GM12865 (cell line): ENCODE data around the gene PRDX2.

ENCODE experiments used
- DNase-seq: peaks from one replicate; pipeline ENCODE4 v3.0.0; 2010; ENCODE audit warnings: low read depth
- H3K4me3 ChIP-seq: 2 replicates; pipeline ENCODE4 v1.5.1; 2011; ENCODE audit warnings: mild to moderate bottlenecking, low read depth, low read length, control low read depth
- TF ChIP-seq, protein P1 (sequence below): IDR thresholded peaks from 2 replicates; pipeline ENCODE4 v1.5.1; 2011; ENCODE audit warnings: low read length, control low read depth, low read depth, inconsistent platforms; ENCODE audit not compliant: insufficient read depth; ENCODE audit errors: missing control alignments

PRDX2 gene

DNA sequence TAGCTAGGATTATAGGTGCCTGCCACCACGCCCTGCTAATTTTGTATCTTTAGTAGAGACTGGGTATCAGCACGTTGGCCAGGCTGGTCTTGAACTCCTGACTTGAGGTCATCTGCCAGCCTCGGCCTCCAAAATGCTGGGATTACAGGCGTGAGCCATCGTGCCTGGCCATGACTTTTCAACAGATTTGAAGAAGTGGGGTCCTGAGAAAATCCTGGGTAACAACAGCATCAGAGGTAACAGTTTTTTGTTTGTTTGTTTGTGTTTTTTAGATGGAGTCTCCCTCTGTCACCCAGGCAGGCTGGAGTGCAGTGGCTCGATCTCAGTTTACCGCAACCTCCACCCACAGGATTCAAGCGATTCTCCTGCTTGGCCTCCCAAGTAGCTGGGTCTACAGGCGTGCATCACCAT is 6.6 kb downstream of the PRDX2 start:
- no peak for DNase-seq
- TF ChIP-seq, protein P1, sequence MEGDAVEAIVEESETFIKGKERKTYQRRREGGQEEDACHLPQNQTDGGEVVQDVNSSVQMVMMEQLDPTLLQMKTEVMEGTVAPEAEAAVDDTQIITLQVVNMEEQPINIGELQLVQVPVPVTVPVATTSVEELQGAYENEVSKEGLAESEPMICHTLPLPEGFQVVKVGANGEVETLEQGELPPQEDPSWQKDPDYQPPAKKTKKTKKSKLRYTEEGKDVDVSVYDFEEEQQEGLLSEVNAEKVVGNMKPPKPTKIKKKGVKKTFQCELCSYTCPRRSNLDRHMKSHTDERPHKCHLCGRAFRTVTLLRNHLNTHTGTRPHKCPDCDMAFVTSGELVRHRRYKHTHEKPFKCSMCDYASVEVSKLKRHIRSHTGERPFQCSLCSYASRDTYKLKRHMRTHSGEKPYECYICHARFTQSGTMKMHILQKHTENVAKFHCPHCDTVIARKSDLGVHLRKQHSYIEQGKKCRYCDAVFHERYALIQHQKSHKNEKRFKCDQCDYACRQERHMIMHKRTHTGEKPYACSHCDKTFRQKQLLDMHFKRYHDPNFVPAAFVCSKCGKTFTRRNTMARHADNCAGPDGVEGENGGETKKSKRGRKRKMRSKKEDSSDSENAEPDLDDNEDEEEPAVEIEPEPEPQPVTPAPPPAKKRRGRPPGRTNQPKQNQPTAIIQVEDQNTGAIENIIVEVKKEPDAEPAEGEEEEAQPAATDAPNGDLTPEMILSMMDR, result no peak

GRCh38 chr19:12794196-12794941 is 7.2 kb downstream of the PRDX2 start:
- TF ChIP-seq, protein P1, result no peak
- H3K4me3 ChIP-seq, result peak overlapping the region; percentile 95
- no peak for DNase-seq

More for the DNA sequence above, 6.6 kb downstream of the PRDX2 start:
- H3K4me3 ChIP-seq, result no peak overlapping the region

GRCh38 chr19:12793290-12794195 is 8.1 kb downstream of the PRDX2 start:
- H3K4me3 ChIP-seq, result peak overlapping the region; percentile 95
- TF ChIP-seq, protein P1, result no peak
- DNase-seq, result peak; percentile 96

DNA sequence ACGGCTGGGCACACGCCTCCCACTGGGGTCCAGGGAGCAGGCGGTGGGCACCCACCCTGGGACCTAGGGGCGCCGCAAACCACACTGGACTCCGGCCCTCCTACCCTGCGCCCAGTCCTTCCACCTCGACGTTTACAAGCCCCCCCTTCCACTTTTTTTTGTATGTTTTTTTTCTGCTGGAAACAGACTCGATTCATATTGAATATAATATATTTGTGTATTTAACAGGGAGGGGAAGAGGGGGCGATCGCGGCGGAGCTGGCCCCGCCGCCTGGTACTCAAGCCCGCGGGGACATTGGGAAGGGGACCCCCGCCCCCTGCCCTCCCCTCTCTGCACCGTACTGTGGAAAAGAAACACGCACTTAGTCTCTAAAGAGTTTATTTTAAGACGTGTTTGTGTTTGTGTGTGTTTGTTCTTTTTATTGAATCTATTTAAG is 8.7 kb downstream of the PRDX2 start:
- no peak for DNase-seq
- H3K4me3 ChIP-seq, result peak overlapping the region; percentile 95
- TF ChIP-seq, protein P1, result no peak

GRCh38 chr19:12792051-12792852 is 9.3 kb downstream of the PRDX2 start:
- peak; percentile 93 for DNase-seq
- TF ChIP-seq, protein P1, result no peak
- peak overlapping the region; percentile 95 for H3K4me3 ChIP-seq

DNA sequence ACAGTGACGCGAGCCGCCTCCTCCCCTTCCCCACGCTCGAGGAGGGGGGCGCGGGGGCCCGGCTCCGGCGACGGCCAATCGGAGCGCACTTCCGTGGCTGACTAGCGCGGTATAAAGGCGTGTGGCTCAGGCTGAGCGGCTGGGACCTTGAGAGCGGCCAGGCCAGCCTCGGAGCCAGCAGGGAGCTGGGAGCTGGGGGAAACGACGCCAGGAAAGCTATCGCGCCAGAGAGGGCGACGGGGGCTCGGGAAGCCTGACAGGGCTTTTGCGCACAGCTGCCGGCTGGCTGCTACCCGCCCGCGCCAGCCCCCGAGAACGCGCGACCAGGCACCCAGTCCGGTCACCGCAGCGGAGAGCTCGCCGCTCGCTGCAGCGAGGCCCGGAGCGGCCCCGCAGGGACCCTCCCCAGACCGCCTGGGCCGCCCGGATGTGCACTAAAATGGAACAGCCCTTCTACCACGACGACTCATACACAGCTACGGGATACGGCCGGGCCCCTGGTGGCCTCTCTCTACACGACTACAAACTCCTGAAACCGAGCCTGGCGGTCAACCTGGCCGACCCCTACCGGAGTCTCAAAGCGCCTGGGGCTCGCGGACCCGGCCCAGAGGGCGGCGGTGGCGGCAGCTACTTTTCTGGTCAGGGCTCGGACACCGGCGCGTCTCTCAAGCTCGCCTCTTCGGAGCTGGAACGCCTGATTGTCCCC is 10.1 kb downstream of the PRDX2 start, which contains the start of gene JUNB:
Gene JUNB (plus strand): TSS at position 142 of the 706 bp plus-strand sequence. CDS start 286 bp downstream, at position 428.
- TF ChIP-seq, protein P1, result no peak
- peak; percentile 99 for DNase-seq
- H3K4me3 ChIP-seq, result peak within 1 kb of the TSS; percentile 95
